Adipocyte (in vitro differentiated cells): ENCODE results near the gene TNS1.

Source experiments
- DNase-seq: peaks from one replicate; pipeline ENCODE4 v3.0.0-alpha.2; 2015; ENCODE audit warnings: low read depth
- H3K27me3 ChIP-seq: replicated peaks from 2 replicates; pipeline ENCODE4 v1.7.0; 2013; ENCODE audit warnings: mild to moderate bottlenecking, low read length, moderate library complexity; ENCODE audit not compliant: control insufficient read depth, insufficient read depth
- H3K36me3 ChIP-seq: 2 replicates; pipeline ENCODE4 v1.7.0; 2013; ENCODE audit warnings: low read length, mild to moderate bottlenecking, moderate library complexity; ENCODE audit not compliant: control insufficient read depth, insufficient read depth, severe bottlenecking
- H3K4me1 ChIP-seq: 2 replicates; pipeline ENCODE4 v1.7.0; 2013; ENCODE audit warnings: mild to moderate bottlenecking, low read length, moderate library complexity; ENCODE audit not compliant: control insufficient read depth, insufficient read depth
- H3K4me3 ChIP-seq: 2 replicates; pipeline ENCODE4 v1.7.0; 2013; ENCODE audit warnings: mild to moderate bottlenecking, low read length, moderate library complexity
- H3K9ac ChIP-seq: 2 replicates; pipeline ENCODE4 v1.7.0; 2013; ENCODE audit warnings: mild to moderate bottlenecking, low read length, moderate library complexity
- H3K9me3 ChIP-seq: 2 replicates; pipeline ENCODE4 v1.7.0; 2013; ENCODE audit warnings: mild to moderate bottlenecking, low read length, moderate library complexity; ENCODE audit not compliant: control insufficient read depth

Gene TNS1

GRCh38 chr2:217974389-217975005 is 28.3 kb downstream of the TNS1 start:
- Histone ChIP-seq H3K36me3 (peaks cover 73% of the 10 kb centered on the region), H3K9ac (no peak overlapping the region), H3K4me3 (no peak overlapping the region), H3K27me3 (no peaks in the 10 kb centered on the region), H3K9me3 (no peaks in the 10 kb centered on the region), H3K4me1 (peaks cover 27% of the 10 kb centered on the region)
- DNase-seq: no peak

DNA sequence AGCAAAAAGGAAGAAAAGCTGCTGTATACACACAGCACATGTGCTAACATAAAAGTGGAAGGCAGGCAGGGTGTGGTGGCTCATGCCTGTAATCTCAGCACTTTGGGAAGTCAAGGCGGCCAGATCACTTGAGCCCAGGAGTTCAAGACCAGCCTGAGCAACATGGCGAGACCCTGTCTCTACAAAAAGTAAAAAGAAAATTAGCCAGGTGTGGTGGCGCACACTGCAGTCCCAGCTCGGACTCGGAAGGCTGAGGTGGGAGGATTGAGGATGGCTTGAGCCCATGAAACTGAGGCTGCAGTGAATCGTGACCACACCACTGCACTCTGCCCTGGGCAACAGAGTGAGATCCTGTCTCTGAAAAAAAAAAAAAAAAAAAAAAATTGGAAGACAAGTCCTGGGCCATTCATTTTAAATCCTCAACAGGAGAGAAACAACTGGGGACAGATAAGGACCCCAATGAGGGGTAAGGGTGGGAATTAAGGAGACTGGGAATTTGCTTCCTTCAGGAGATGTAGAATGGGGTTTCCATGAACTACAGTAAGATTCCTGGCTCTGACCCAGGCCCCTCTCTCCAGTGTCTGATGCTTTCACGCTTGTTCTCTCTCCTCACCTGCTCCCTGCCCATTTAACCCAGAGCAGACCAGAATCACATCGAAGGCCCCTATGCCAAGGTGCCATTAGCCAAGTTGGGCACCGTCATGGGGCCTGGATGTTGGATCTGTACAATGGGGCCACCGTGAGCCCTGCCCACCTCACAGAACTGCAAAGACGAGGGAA is 29.6 kb downstream of the TNS1 start:
- Histone ChIP-seq H3K36me3 (peaks cover 73% of the 10 kb centered on the region), H3K4me3 (no peak overlapping the region), H3K9me3 (no peaks in the 10 kb centered on the region), H3K27me3 (no peaks in the 10 kb centered on the region), H3K9ac (peak overlapping the region; percentile 28), H3K4me1 (peaks cover 31% of the 10 kb centered on the region)
- no peak for DNase-seq

GRCh38 chr2:217972490-217972889 is 30.3 kb downstream of the TNS1 start:
- H3K4me1 ChIP-seq: peaks cover 38% of the 10 kb centered on the region
- no peaks in the 10 kb centered on the region for H3K9me3 ChIP-seq
- no peak overlapping the region for H3K9ac ChIP-seq
- no peaks in the 10 kb centered on the region for H3K27me3 ChIP-seq
- no peak overlapping the region for H3K4me3 ChIP-seq
- peak; percentile 61 for DNase-seq
- peaks cover 69% of the 10 kb centered on the region for H3K36me3 ChIP-seq

- no peaks in the 10 kb centered on the region for H3K9me3 ChIP-seq
- H3K4me1 ChIP-seq: peaks cover 38% of the 10 kb centered on the region
- H3K9ac ChIP-seq: no peak overlapping the region
- DNase-seq: no peak
- peaks cover 64% of the 10 kb centered on the region for H3K36me3 ChIP-seq
- no peaks in the 10 kb centered on the region for H3K27me3 ChIP-seq
- no peak overlapping the region for H3K4me3 ChIP-seq
These were observed 30.8 kb downstream of the TNS1 start for GRCh38 chr2:217972037-217972436.

- no peaks in the 10 kb centered on the region for H3K27me3 ChIP-seq
- peaks cover 56% of the 10 kb centered on the region for H3K36me3 ChIP-seq
- peaks cover 44% of the 10 kb centered on the region for H3K4me1 ChIP-seq
- no peak overlapping the region for H3K9ac ChIP-seq
- no peak overlapping the region for H3K4me3 ChIP-seq
- DNase-seq: no peak
- H3K9me3 ChIP-seq: no peaks in the 10 kb centered on the region
These were observed 31.6 kb downstream of the TNS1 start for GRCh38 chr2:217971166-217971565.

DNA sequence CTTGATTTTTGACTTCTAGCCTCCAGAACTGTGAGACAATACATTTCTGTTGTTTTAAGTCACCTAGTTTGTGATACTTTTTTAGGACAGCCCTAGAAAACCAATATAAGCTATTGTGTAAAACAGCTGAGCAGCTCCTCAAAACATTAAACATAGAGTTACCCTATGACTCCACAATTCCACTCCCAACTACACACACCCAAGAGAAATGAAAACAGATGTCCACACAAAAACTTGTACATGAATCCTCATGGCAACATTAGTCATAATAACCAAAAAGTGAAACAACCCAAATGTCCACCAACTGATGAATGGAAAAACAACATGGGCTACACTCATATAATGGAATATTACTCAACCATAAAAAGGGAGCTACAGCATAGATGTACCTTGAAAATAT is 32.6 kb downstream of the TNS1 start:
- Histone ChIP-seq H3K9ac (no peak overlapping the region), H3K36me3 (peaks cover 47% of the 10 kb centered on the region), H3K4me3 (no peak overlapping the region), H3K4me1 (peaks cover 54% of the 10 kb centered on the region), H3K27me3 (no peaks in the 10 kb centered on the region), H3K9me3 (no peaks in the 10 kb centered on the region)
- peak; percentile 62 for DNase-seq

DNA sequence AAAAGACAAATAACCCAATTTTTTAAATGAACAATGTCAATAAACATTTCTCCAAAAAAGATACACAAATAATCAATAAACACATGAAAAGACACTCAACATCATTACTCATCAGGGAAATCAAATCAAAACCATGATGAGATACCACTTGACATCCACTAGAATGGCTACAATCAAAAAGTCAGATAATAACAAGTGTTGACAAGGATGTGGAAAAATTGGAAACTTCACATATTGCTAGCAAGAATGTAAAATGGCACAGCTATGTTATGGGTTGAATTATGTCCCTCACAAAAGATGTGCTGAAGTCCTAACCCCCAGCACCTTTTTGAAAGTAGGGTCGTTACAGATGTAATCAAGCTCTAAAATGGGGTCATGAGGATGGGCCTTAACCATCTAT is 33.2 kb downstream of the TNS1 start:
- Histone ChIP-seq H3K9ac (no peak overlapping the region), H3K27me3 (no peaks in the 10 kb centered on the region), H3K4me1 (peaks cover 60% of the 10 kb centered on the region), H3K4me3 (no peak overlapping the region), H3K36me3 (peaks cover 41% of the 10 kb centered on the region), H3K9me3 (no peaks in the 10 kb centered on the region)
- DNase-seq: no peak

DNA sequence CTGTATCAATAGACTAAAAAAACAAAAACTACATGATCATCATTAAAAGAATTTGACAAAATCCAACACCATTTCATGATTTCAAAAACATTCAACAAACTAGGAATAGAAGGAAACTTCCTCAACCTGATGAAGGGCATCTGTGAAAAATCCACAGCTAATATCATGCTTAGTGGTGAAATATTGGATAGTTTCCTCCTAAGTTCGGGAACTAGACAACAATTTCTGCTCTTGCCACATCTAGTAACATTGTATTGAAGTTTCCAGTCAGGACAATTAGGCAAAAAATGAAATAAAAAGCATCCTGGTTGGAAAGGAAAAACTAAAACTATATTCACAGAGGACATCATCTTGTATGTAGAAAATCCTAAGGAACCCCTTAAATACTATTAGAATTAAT is 34.8 kb downstream of the TNS1 start:
- Histone ChIP-seq H3K4me1 (peaks cover 67% of the 10 kb centered on the region), H3K9me3 (no peaks in the 10 kb centered on the region), H3K4me3 (no peak overlapping the region), H3K36me3 (peaks cover 37% of the 10 kb centered on the region), H3K9ac (no peak overlapping the region), H3K27me3 (no peaks in the 10 kb centered on the region)
- DNase-seq: no peak

GRCh38 chr2:217966423-217967070 is 36.2 kb downstream of the TNS1 start:
- H3K9me3 ChIP-seq: no peaks in the 10 kb centered on the region
- no peak for DNase-seq
- H3K4me1 ChIP-seq: peaks cover 61% of the 10 kb centered on the region
- no peak overlapping the region for H3K4me3 ChIP-seq
- H3K36me3 ChIP-seq: peaks cover 32% of the 10 kb centered on the region
- no peaks in the 10 kb centered on the region for H3K27me3 ChIP-seq
- peak overlapping the region; percentile 46 for H3K9ac ChIP-seq

- peaks cover 64% of the 10 kb centered on the region for H3K4me1 ChIP-seq
- H3K4me3 ChIP-seq: peak overlapping the region; percentile 18
- H3K9me3 ChIP-seq: no peaks in the 10 kb centered on the region
- H3K9ac ChIP-seq: peak overlapping the region; percentile 46
- peaks cover 23% of the 10 kb centered on the region for H3K36me3 ChIP-seq
- DNase-seq: no peak
- H3K27me3 ChIP-seq: no peaks in the 10 kb centered on the region
These were observed 38.3 kb downstream of the TNS1 start for GRCh38 chr2:217964275-217965161.

DNA sequence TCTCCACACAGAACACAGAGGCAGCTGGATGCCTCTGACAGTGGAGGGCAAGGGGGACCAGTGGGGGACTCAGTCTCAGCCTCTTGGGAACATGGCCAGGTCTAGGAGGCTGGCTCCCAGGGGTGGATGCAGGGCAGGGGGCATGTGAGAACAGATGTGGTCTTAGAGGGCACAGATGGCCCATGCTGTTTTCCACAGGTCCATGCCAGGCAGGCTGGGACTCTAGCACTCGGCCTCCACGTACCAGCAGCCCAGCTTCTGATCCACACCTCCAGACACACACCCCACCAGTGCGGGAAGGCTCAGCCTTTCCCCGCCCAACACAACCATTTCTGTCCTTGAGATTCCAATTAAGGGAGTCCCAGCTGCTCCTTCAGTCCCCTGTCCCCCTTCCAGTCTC is 42.4 kb downstream of the TNS1 start:
- Histone ChIP-seq H3K9me3 (no peaks in the 10 kb centered on the region), H3K4me1 (peaks cover 31% of the 10 kb centered on the region), H3K4me3 (no peak overlapping the region), H3K9ac (no peak overlapping the region), H3K36me3 (peaks cover 52% of the 10 kb centered on the region), H3K27me3 (no peaks in the 10 kb centered on the region)
- DNase-seq: no peak
